Suprapubic skin (tissue), 4 donors: ENCODE measurements around the gene BCAS1. TPM values are rescaled to one million over a fixed set of nuclear protein-coding genes. Genes with fewer than 3 reads are reported as not detected.

Experiments used
- DNase-seq, 2 donors: peaks; one replicate each; pipeline ENCODE4 v3.0.0-alpha.2; 2019; ENCODE audit warnings: low spot score in 2 of 2
- H3K27ac ChIP-seq: fragments of 200-600 bp; sonication (generic); one replicate; pipeline ENCODE4 v1.5.1; 2019
- H3K27me3 ChIP-seq: fragments of 200-600 bp; sonication (generic); one replicate; pipeline ENCODE4 v1.5.1; 2019
- H3K36me3 ChIP-seq: fragments of 200-600 bp; sonication (generic); one replicate; pipeline ENCODE4 v1.5.1; 2019
- H3K4me1 ChIP-seq: fragments of 200-600 bp; sonication (generic); one replicate; pipeline ENCODE4 v1.5.1; 2019
- H3K4me3 ChIP-seq: fragments of 200-600 bp; sonication (generic); one replicate; pipeline ENCODE4 v1.5.1; 2019; ENCODE audit warnings: mild to moderate bottlenecking
- H3K9me3 ChIP-seq: fragments of 200-600 bp; sonication (generic); one replicate; pipeline ENCODE4 v1.5.1; 2019
- CTCF ChIP-seq, 2 donors: fragments of 200-600 bp in 1 of 2; fragments of 450-650 bp in 1 of 2; sonication (generic) in 1 of 2; IDR thresholded peaks; one replicate each; pipeline ENCODE4 v1.5.1; 2016 to 2019; ENCODE audit warnings: antibody characterized with exemption in 2 of 2, mild to moderate bottlenecking in 1 of 2, moderate library complexity in 1 of 2
- EP300 ChIP-seq: sonication (generic); formaldehyde crosslinking; IDR thresholded peaks from one replicate; pipeline ENCODE4 v1.6.1; 2017; ENCODE audit warnings: antibody characterized with exemption
- POLR2A ChIP-seq, 2 donors: fragments of 450-650 bp; IDR thresholded peaks; one replicate each; pipeline ENCODE4 v1.6.1; 2017; ENCODE audit warnings: antibody characterized with exemption in 2 of 2, mild to moderate bottlenecking in 2 of 2, moderate library complexity in 2 of 2
- POLR2AphosphoS5 ChIP-seq, 3 donors: sonication (generic); formaldehyde crosslinking; IDR thresholded peaks; one replicate each; pipeline ENCODE4 v1.6.1; 2017; ENCODE audit warnings: antibody characterized with exemption in 3 of 3
- WGBS: methylation state at CpG from one replicate; pipeline ENCODE4 v1.1.5; 2018; 5-methylcytosine and 5-hydroxymethylcytosine counted together
- total RNA-seq, 4 donors: library from RNA; depleted of rRNA; stranded (reverse); fragments of >200 nt; gene quantifications; one replicate each; pipeline ENCODE4 v1.1.0, GENCODE V29; 2016

The BCAS1 gene
- total RNA-seq, 4 donors from 2014 or later = 1.7 to 3.4 (median 2.1) TPM

- Histone ChIP-seq H3K27me3 (peaks cover 4% of the 10 kb centered on the region), H3K36me3 (no peaks in the 10 kb centered on the region), H3K27ac (no peak overlapping the region), H3K4me1 (no peaks in the 10 kb centered on the region), H3K4me3 (no peak overlapping the region), H3K9me3 (peaks cover 4% of the 10 kb centered on the region)
- DNase-seq = no peak
- 65% methylated on average over 5 of the region's 5 CpGs for WGBS
- no peak for TF ChIP-seq EP300
Measured at GRCh38 chr20:53995949-53996348, 74.4 kb downstream of the BCAS1 start.

- Histone ChIP-seq H3K36me3 (no peaks in the 10 kb centered on the region), H3K4me1 (no peaks in the 10 kb centered on the region), H3K27ac (no peak overlapping the region), H3K9me3 (no peaks in the 10 kb centered on the region), H3K4me3 (no peak overlapping the region), H3K27me3 (peaks cover 4% of the 10 kb centered on the region)
- WGBS = 62% methylated on average over 7 of the region's 7 CpGs
- DNase-seq = no peak
- no peak for TF ChIP-seq EP300
- TF ChIP-seq POLR2AphosphoS5 (IDR thresholded peaks at IDR 0.05) = no peak
- no peak for TF ChIP-seq CTCF (IDR thresholded peaks at IDR 0.05)
- TF ChIP-seq POLR2A (IDR thresholded peaks at IDR 0.05) = no peak
Measured at GRCh38 chr20:53994088-53994487, 76.3 kb downstream of the BCAS1 start.

- H3K27ac ChIP-seq = no peak overlapping the region
- H3K4me1 ChIP-seq = no peaks in the 10 kb centered on the region
- TF ChIP-seq POLR2A (IDR thresholded peaks at IDR 0.05) (no peak), POLR2AphosphoS5 (IDR thresholded peaks at IDR 0.05) (no peak), EP300 (no peak), CTCF (IDR thresholded peaks at IDR 0.05) (no peak)
- peaks cover 4% of the 10 kb centered on the region for H3K27me3 ChIP-seq
- WGBS = 78% methylated on average over 5 of the region's 5 CpGs
- no peak overlapping the region for H3K4me3 ChIP-seq
- H3K9me3 ChIP-seq = no peaks in the 10 kb centered on the region
- no peaks in the 10 kb centered on the region for H3K36me3 ChIP-seq
- no peak for DNase-seq
Measured at GRCh38 chr20:53993310-53993709, 77.1 kb downstream of the BCAS1 start.

GRCh38 chr20:53990768-53991450 lies 79.5 kb downstream of the BCAS1 start:
- DNase-seq = no peak
- 79% methylated on average over 9 of the region's 9 CpGs for WGBS
- Histone ChIP-seq H3K27me3 (no peaks in the 10 kb centered on the region), H3K27ac (no peak overlapping the region), H3K36me3 (no peaks in the 10 kb centered on the region), H3K9me3 (no peaks in the 10 kb centered on the region), H3K4me3 (no peak overlapping the region), H3K4me1 (no peaks in the 10 kb centered on the region)
- TF ChIP-seq POLR2AphosphoS5 (IDR thresholded peaks at IDR 0.05) = no peak
- TF ChIP-seq EP300 = no peak
- no peak for TF ChIP-seq POLR2A (IDR thresholded peaks at IDR 0.05)
- no peak for TF ChIP-seq CTCF (IDR thresholded peaks at IDR 0.05)

- no peaks in the 10 kb centered on the region for H3K4me1 ChIP-seq
- H3K4me3 ChIP-seq = no peak overlapping the region
- H3K27me3 ChIP-seq = no peaks in the 10 kb centered on the region
- TF ChIP-seq EP300 (no peak), CTCF (IDR thresholded peaks at IDR 0.05) (no peak), POLR2AphosphoS5 (IDR thresholded peaks at IDR 0.05) (no peak), POLR2A (IDR thresholded peaks at IDR 0.05) (no peak)
- WGBS = 76% methylated on average over 2 of the region's 2 CpGs
- no peaks in the 10 kb centered on the region for H3K36me3 ChIP-seq
- no peaks in the 10 kb centered on the region for H3K9me3 ChIP-seq
- no peak overlapping the region for H3K27ac ChIP-seq
- no peak for DNase-seq
Measured at GRCh38 chr20:53990003-53990402, 80.4 kb downstream of the BCAS1 start.

- DNase-seq = no peak
- Histone ChIP-seq H3K4me1 (no peaks in the 10 kb centered on the region), H3K36me3 (no peaks in the 10 kb centered on the region), H3K27ac (no peak overlapping the region), H3K4me3 (no peak overlapping the region), H3K9me3 (no peaks in the 10 kb centered on the region), H3K27me3 (no peaks in the 10 kb centered on the region)
- WGBS = 85% methylated on average over 2 of the region's 2 CpGs
- TF ChIP-seq CTCF (IDR thresholded peaks at IDR 0.05) (no peak), POLR2AphosphoS5 (IDR thresholded peaks at IDR 0.05) (no peak), POLR2A (IDR thresholded peaks at IDR 0.05) (no peak), EP300 (no peak)
Measured at GRCh38 chr20:53989401-53989800, 81.0 kb downstream of the BCAS1 start.
